NB4 (cell line): ENCODE measurements around the gene PDZRN4.

Source experiments
- POLR2A ChIP-seq: IDR thresholded peaks from 2 replicates; pipeline ENCODE4 v1.6.1; 2011; ENCODE audit warnings: mild to moderate bottlenecking; ENCODE audit not compliant: insufficient read length; ENCODE audit errors: extremely low read depth
- TF ChIP-seq, protein P1 (sequence below): IDR thresholded peaks from one replicate; pipeline ENCODE4 v1.5.1; 2012; ENCODE audit warnings: low read depth, low read length

DNA sequence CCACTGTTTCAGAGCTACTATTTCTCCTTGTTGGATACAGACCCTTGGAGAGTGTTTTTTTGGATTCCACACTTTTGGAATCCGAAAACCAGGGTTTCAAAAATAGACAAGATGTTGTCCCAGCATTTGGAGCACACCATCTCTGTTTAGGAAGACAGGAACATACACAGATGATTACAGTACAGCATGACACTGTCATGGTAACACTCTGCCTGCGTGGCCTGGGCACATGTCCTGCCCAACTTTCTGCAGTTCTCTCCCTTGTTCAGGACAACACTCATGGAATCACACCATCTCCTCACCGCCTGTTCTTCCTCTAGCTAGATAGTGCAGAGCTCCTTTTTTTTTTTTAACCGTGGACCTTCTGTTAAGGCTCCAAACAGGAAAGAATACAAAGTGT is 369.2 kb downstream of the PDZRN4 start:
- TF ChIP-seq, protein P1, sequence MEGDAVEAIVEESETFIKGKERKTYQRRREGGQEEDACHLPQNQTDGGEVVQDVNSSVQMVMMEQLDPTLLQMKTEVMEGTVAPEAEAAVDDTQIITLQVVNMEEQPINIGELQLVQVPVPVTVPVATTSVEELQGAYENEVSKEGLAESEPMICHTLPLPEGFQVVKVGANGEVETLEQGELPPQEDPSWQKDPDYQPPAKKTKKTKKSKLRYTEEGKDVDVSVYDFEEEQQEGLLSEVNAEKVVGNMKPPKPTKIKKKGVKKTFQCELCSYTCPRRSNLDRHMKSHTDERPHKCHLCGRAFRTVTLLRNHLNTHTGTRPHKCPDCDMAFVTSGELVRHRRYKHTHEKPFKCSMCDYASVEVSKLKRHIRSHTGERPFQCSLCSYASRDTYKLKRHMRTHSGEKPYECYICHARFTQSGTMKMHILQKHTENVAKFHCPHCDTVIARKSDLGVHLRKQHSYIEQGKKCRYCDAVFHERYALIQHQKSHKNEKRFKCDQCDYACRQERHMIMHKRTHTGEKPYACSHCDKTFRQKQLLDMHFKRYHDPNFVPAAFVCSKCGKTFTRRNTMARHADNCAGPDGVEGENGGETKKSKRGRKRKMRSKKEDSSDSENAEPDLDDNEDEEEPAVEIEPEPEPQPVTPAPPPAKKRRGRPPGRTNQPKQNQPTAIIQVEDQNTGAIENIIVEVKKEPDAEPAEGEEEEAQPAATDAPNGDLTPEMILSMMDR, result no peak
- no peak for TF ChIP-seq POLR2A
